T-helper 1 cell treated with Interleukin-12 subunit alpha and Interleukin-12 subunit beta and Interleukin-4 antibody, amounts not matched to agents 30 ng/mL and 1 ng/mL, for 36 hours (primary cell): ENCODE results near the gene MAK. TPM values are rescaled to one million over a fixed set of nuclear protein-coding genes. Genes with fewer than 3 reads are reported as not detected.
"Not testable (repeated sequence)": the region's sequence is repeated elsewhere in the genome, so short reads cannot be mapped to it uniquely, and the experiment has no call there.

Experiments used
- intact Hi-C: fragments of 100-400 bp; cut with micrococcal nuclease; formaldehyde crosslinking; loops from one replicate; pipeline ENCODE4 v1.15.1; 2024
- total RNA-seq: library from RNA; stranded (reverse); gene quantifications from 2 replicates; pipeline ENCODE4 v1.2.3, GENCODE V29; 2022

The MAK gene
- total RNA-seq, 1 donor from 2014 or later, result 0.17 TPM

GRCh38 chr6:10792101-10792500, 46.2 kb downstream of the MAK start:
- intact Hi-C loops, result no loop called here

GRCh38 chr6:10791673-10792072, 46.7 kb downstream of the MAK start:
- intact Hi-C loops, result no loop called here

GRCh38 chr6:10779076-10779475, 59.3 kb downstream of the MAK start:
- intact Hi-C loops, result no loop called here

- intact Hi-C loops, result no loop called here
Measured at GRCh38 chr6:10778230-10778629, 60.1 kb downstream of the MAK start.

GRCh38 chr6:10771371-10771894, 66.9 kb downstream of the MAK start:
- intact Hi-C loops, result no loop called here

GRCh38 chr6:10769419-10769818, 68.9 kb downstream of the MAK start:
- intact Hi-C loops, result no loop called here

- intact Hi-C loops, result no loop called here
Measured at GRCh38 chr6:10763006-10763405, 75.3 kb downstream of the MAK start.

GRCh38 chr6:10759884-10760329, 78.4 kb downstream of the MAK start:
- intact Hi-C loops, result loop anchor here (1.0 kb wide), 4 partner anchors 13 to 282 kb away; partner anchors contain the start of genes C6orf52, PAK1IP1 and TMEM14B

- intact Hi-C loops, result loop anchor here (1.0 kb wide), 4 partner anchors 12 to 281 kb away; partner anchors contain the start of genes C6orf52, PAK1IP1 and TMEM14B
Measured at GRCh38 chr6:10759312-10759839, 79.0 kb downstream of the MAK start.

GRCh38 chr6:10756085-10756484, 82.3 kb downstream of the MAK start:
- intact Hi-C loops, result no loop called here

- intact Hi-C loops, result not testable (repeated sequence)
Measured at GRCh38 chr6:10751757-10752156, 86.6 kb downstream of the MAK start.

- intact Hi-C loops, result not testable (repeated sequence)
Measured at GRCh38 chr6:10750568-10750967, 87.8 kb downstream of the MAK start.

- intact Hi-C loops, result loop anchor here (2.0 to 5.0 kb wide), 2 partner anchors 483 to 633 kb away; partner anchors contain the start of gene NEDD9
Measured at GRCh38 chr6:10749734-10750133, 88.6 kb downstream of the MAK start.

- intact Hi-C loops, result loop anchor here (1.0 to 5.0 kb wide), 10 partner anchors 12 to 789 kb away; partner anchors contain the start of genes C6orf52, MAK, PAK1IP1 and SMIM13
Measured at GRCh38 chr6:10747251-10747972, 90.9 kb downstream of the MAK start, which contains the start of gene TMEM14B. TSS of gene TMEM14B (plus strand) at chr6:10747805. CDS start at chr6:10749246, 1,441 bp downstream.

GRCh38 chr6:10746915-10747250, 91.5 kb downstream of the MAK start:
- intact Hi-C loops, result loop anchor here (1.0 to 5.0 kb wide), 10 partner anchors 12 to 790 kb away; partner anchors contain the start of genes C6orf52, MAK, PAK1IP1 and SMIM13

GRCh38 chr6:10745116-10745515, 93.2 kb downstream of the MAK start:
- intact Hi-C loops, result loop anchor here (5.0 kb wide), 1 partner anchor 637 kb away; no protein-coding TSS in a partner anchor

- intact Hi-C loops, result no loop called here
Measured at GRCh38 chr6:10743515-10743914, 94.8 kb downstream of the MAK start.

GRCh38 chr6:10742251-10742650, 96.1 kb downstream of the MAK start:
- intact Hi-C loops, result no loop called here

GRCh38 chr6:10741643-10742042, 96.7 kb downstream of the MAK start:
- intact Hi-C loops, result not testable (repeated sequence)

GRCh38 chr6:10740061-10740460, 98.3 kb downstream of the MAK start:
- intact Hi-C loops, result no loop called here

- intact Hi-C loops, result no loop called here
Measured at GRCh38 chr6:10736731-10737130, 101.6 kb downstream of the MAK start.

GRCh38 chr6:10733863-10734262, 104.5 kb downstream of the MAK start:
- intact Hi-C loops, result no loop called here
